ENCODE measurements around the gene SMIM44.

GRCh38 chr19:3522421-3523360 lies 39.5 kb upstream of the SMIM44 start:
- TF ChIP-seq CHD4 (IDR thresholded peaks at IDR 0.05; ENCODE audit: insufficient read depth, insufficient replicate concordance, low read depth, low read length, poor library complexity, severe bottlenecking) (no peak), BACH1 (tag; IDR thresholded peaks at IDR 0.05) (no peak), RNF2 (IDR thresholded peaks at IDR 0.05) (no peak), CTCF (IDR thresholded peaks at IDR 0.05 in 2 of 3, conservative IDR thresholded peaks at IDR 0.05 in 1 of 3; ENCODE audit: insufficient read depth in 2 of 3, low read depth in 1 of 3, low read length in 3 of 3) (no peak), POLR2AphosphoS5 (IDR thresholded peaks at IDR 0.05; ENCODE audit: control insufficient read depth, insufficient read depth, low read depth, low read length) (no peak), SIN3A (IDR thresholded peaks at IDR 0.05; ENCODE audit: borderline replicate concordance in 2 of 2, control insufficient read depth in 1 of 2, low read depth in 2 of 2, low read length in 2 of 2) (no peak)

All from K562 (cell line).